HG03175 (cell line): ENCODE data around the gene DCPS.
"Not testable (repeated sequence)": the region's sequence is repeated elsewhere in the genome, so short reads cannot be mapped to it uniquely, and the experiment has no call there.

Experiments
- ATAC-seq: cut with Tn5 transposase; IDR thresholded peaks from one replicate; pipeline ENCODE4 v1.9.1; 2021; ENCODE audit warnings: mild to moderate bottlenecking, moderate library complexity; ENCODE audit not compliant: unreplicated experiment

Gene DCPS

DNA sequence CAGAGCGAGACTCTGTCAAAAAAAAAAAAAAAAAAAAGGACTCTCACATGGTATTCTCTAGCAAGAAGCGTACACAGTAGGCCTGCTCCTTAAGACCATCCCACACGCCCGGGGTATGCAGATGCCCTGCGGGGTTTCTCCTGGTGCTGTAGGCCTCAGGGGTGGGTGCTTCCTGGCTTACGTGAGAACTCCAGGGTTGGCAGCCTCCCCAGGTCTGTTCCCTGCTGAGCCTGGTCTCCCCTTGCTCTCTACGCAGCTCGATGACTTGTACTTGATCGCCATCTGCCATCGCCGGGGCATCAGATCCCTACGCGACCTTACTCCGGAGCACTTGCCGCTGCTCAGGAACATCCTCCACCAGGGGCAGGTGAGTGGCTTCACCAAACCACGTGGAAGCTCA, 39.2 kb downstream of the DCPS start:
- no peak for ATAC-seq

GRCh38 chr11:126344141-126345080, 40.6 kb downstream of the DCPS start:
- no peak for ATAC-seq

DNA sequence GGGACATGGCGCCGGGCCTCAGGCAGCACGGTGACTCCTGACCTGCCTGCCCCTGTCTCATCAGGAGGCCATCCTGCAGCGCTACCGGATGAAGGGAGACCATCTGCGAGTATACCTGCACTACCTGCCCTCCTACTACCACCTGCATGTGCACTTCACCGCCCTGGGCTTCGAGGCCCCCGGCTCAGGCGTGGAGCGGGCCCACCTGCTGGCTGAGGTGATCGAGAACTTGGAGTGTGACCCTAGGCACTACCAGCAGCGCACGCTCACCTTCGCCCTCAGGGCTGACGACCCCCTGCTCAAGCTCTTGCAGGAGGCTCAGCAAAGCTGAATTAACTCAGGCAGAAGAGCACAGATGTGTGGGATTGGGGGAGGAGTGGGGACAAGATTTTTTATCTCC, 41.4 kb downstream of the DCPS start:
- no peak for ATAC-seq

- no peak for ATAC-seq
Measured at GRCh38 chr11:126345759-126346585, 42.1 kb downstream of the DCPS start.

DNA sequence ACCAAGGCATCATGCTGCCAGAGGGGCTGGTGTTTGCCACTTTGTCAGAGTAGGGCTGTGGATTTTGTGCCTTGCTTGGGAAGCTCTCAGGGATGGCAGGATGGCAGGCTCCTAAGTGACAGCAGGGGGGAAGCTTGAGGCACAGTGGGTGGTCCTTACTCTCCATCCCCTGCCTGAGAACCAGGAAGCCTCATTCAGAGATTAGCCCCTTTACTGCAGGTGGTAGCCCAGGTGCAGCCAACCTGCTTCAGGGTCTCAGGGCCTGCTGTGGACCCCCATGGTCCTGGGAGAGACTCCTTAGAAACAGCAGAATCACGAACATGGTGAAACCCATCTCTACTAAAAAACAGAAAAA, 42.7 kb downstream of the DCPS start:
- ATAC-seq: no peak

DNA sequence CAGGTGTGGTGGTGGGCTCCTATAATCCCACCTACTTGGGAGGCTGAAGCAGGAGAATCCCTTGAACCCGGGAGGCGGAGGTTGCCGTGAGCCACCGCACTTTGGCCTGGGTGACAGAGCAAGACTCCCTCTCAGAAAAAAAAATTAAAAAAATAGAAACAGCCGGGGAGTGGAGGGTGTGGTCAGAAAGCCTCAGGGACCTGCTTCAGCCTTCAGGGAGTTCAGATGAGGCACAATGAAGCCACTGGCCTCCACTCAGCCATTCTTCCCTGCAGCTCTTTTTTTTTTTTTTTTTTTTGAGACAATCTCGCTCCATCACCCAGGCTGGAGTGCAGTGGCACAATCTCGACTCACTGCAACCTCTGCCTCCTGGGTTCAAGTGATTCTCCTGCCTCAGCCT, 43.1 kb downstream of the DCPS start:
- not testable (repeated sequence) for ATAC-seq

DNA sequence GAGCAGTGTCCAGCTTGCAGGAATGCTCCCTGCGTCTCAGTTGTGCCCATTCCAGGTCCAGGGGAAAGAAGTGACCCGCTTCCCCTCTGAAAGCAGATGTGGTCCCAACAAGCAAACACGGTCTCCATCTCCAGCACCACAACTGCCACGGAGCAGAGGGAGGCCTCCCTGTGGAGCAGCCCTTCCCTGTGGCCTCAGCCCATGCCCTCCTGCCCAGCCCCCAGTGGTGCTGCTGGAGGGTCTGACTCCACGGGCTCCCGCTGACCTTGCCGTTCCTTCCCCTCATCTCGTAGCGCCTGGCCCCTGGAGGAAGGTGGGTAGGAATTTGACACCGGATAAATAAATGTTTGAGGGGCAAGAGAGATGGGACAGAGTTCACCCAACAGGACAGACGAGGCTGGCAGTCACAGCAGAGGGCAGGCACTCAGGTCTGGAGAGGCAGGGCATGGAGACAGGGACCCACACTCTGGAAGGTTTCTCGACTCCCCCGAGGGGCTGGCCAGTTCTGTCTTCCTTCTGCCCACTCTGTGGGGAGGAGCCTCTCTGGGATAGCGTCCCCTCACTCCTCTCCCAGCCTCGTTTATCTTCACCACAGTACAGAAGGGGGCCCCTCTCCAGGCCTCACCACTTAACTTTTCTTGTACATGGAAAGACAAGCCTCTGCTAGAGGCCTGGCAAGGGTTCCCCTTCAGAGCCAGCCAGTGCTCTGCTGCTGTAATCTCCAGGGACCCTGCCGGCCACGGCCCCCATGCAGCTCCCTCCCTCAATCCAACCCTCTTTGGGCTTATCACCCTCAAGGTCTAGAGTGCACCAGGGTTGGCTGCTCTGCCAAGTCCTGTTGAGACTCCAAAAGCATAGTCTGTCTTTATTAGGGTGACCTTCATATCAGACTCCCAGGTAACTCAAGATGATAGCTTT, 44.1 kb downstream of the DCPS start:
- no peak for ATAC-seq

- no peak for ATAC-seq
Measured at GRCh38 chr11:126348806-126349582, 45.1 kb downstream of the DCPS start.

DNA sequence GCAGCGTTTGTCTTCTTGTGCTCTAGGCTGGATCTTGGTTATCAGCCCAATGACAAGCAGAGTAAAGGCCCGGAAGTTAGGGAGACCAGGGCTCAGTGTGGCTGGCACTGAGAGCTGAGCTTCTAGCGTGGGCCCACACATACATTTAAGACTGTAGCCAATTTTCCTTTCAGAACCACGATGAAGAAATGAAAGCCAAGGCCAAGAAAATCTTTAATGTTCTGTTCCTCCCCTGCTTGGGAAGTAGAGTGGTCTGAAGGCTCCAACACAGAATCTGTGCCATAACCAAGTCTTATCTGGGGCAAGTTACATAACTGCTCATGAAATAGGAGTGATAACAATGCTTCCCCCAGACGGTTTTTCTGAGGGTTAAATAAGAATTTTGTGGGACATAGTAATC, 47.0 kb downstream of the DCPS start:
- no peak for ATAC-seq

DNA sequence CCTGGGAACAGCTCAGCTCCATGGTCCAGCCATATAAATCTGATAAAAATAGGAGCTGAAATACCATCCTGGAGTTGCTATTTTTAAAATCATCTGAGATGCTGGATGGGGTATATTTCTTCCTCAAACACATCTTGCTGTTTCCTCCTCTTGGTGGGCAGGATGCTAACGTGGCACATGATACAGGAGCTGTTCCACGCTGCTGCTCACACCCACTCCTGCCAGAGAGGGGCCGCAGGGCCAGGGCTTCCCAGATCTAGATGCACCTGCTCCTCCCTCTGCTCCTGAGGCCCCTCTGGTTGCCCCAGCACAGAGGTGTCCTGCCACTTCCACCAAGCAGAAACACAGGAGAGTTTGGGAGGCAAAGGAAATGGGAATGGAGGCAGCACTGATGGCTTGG, 48.3 kb downstream of the DCPS start:
- no peak for ATAC-seq

- no peak for ATAC-seq
Measured at GRCh38 chr11:126352934-126353801, 49.3 kb downstream of the DCPS start.

DNA sequence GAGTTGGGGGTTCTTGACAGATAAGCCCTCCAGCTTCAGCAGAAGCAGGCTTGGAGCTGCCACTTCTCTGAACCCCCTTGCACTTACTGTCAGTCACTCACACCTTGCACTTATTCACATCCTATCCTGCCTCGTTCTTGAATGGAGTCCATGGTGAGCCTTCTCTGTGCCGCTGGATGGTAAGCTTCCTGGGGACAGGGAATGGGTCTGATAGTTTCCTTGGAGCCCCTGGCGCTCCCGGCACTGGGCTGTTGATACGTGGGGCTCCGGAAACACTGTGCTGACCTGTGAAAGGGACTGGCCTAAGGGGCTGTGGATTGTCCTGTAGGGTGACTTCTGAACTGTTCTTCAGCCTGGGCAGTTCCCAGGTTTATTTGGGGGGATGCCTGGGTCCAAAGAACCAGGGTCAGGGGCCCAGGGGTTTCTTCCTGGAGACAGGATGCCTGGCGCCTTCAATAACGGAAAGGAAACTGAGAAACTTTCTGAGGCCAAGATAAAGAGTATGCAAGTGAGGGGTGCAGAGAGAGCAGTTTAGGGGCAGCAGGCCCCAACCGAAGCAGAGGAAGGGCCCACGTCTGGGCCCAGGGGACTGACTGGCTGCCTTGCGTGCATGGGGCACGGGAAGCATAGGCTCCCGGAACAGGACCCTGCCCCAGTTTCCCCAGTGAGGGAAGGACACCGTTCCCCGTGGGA, 50.9 kb downstream of the DCPS start:
- peak; percentile 42 for ATAC-seq

DNA sequence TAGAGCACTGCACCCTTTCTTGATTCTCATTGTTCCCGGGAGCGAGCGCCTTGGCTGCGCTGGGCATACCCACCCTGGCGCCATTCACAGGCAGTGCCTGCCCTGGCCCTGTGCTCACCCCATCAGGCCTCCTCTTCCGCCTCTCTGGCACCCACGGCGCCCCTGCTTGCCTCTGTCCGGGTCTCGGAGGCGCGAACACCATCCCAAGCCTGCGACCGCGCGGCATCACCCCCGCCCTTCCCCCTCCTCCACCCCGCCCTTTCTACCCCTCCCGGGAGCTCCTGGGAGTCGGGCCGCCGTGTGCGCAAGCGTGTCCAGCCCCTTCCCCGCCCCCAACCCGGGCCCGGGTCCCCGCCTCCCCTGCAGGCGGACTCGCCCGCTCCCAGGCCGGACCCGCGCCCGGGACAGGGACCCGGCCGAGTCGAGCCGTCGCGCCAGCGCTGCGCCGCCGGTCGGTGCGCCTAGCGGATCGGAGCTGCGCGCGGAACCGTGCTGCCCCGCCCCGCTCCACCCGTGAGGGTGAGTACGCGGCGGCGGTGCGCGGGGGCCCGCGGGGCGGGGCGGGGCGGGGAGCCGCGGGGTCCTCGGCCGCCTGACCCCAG, 51.6 kb downstream of the DCPS start, which contains the start of gene ST3GAL4:
ST3GAL4 (plus strand) TSS at position 363 of the 602 bp plus-strand sequence. CDS start 50,470 bp downstream, outside the sequence.
- peak; percentile 56 for ATAC-seq

DNA sequence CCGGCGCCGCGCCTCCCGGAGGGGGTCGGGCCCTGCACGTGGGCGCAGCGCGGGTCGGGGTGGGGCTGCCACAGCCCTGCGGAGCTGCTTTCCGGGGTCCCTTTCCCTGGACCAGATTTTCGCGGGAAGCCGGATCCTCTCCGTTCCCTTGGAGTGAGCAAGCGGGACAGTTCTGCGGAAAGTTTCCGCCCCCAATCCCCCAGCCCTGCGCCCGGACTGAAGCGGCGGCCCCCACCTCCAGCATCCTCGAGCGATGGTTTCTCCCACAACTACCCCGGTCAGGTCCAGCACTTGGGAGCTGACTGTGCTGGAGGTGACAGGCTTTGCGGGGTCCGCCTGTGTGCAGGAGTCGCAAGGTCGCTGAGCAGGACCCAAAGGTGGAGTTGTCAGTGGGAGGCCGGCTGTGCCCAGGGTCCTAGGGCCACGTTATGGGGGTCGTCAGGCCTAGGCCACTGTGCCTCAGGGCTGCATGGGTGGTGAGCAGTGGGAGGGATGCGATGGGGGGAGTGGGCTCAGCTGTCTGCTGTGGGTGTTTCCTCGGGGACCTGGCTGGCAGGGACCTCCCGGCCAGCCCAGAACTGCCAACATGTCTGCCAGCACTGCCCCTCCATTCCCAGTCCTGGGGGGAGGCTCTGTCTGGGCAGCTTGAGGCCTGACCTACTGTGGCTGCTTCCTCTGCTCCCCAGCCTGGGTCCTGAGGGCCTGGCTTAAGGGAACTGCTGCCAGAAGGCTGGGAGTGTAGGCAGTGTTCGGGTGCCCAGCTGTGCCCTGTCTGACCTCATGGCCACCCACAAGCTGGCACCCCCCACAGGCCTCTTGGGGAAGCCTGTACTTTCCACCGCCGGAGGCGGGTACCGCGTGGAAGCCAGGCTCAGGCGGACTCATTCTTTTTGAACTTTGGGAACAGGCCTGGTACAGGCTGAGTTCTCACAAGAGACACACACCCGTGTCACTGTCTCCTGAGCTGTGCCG, 52.4 kb downstream of the DCPS start:
- ATAC-seq: peak; percentile 25

GRCh38 chr11:126357055-126357962, 53.4 kb downstream of the DCPS start:
- no peak for ATAC-seq
